Transverse colon (tissue), 4 donors: ENCODE data around the gene MRPS16.

ENCODE experiments used
- CTCF ChIP-seq, 5 experiments: fragments of 200-600 bp in 3 of 5; fragments of 450-650 bp in 2 of 5; sonication (generic) in 3 of 5; IDR thresholded peaks; 1 replicate in 2 of 5; 2 replicates in 3 of 5; pipeline ENCODE4 v1.5.1; 2016 to 2017; ENCODE audit warnings: antibody characterized with exemption in 5 of 5, inconsistent platforms in 3 of 5, mild to moderate bottlenecking in 2 of 5, moderate library complexity in 1 of 5
- POLR2A ChIP-seq: fragments of 450-650 bp; IDR thresholded peaks from one replicate; pipeline ENCODE4 v1.6.1; 2016; ENCODE audit warnings: antibody characterized with exemption, mild to moderate bottlenecking, moderate library complexity
- POLR2AphosphoS5 ChIP-seq, 3 donors: sonication (generic); formaldehyde crosslinking; IDR thresholded peaks; one replicate each; pipeline ENCODE4 v1.6.1; 2016; ENCODE audit warnings: antibody characterized with exemption in 3 of 3

DNA sequence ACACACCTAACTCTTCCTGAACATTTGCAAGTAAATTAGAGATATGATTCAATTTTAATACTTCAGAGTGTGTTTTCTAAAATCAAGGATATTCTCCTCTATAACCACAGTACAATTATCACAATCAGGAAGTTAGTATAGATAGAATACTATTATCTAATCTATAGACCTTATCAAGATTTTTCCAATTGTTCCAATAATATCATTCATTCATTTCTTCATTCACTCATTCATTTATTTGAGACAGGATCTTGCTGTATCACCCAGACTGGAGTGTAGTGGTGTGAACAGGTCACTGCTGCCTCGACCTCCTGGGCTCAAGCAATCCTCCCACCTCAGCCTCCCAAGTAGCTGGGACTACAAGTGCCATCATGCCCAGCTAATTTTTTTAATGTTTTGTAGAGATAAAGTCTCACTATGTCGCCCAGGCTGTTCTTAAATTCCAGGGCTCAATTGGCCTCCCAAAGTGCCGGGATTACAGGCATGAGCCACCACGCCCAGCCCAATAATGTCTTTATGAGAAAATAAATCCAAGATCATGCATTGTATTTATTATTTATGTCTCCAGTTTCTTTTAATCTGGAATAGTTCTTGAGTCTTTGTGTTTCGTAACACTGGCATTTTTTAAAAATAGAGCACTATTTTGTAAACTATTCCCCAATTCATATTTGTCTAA lies 10.6 kb upstream of the MRPS16 start:
- TF ChIP-seq POLR2AphosphoS5 (IDR thresholded peaks at IDR 0.05): no peak
- no peak for TF ChIP-seq POLR2A
- TF ChIP-seq CTCF (IDR thresholded peaks at IDR 0.05): no peak
